ENCODE results near the gene TMED3. TPM values are rescaled to one million over a fixed set of nuclear protein-coding genes. Genes with fewer than 3 reads are reported as not detected.
A peak's percentile ranks its signal among the peaks of the same experiment; 100 is the strongest.

Gene TMED3
- total RNA-seq, 2 experiments from 2014 or later: 40.1 to 41.4 TPM

- Mint-ChIP-seq H3K9me3 (no peaks in the 10 kb centered on the region), H3K27me3 (peaks cover 18% of the 10 kb centered on the region), H3K27ac (no peak overlapping the region), H3K36me3 (ENCODE audit: low read depth) (no peaks in the 10 kb centered on the region), H3K4me1 (ENCODE audit: low read depth) (peaks cover 5% of the 10 kb centered on the region), H3K4me3 (no peak overlapping the region)
- ChIA-PET POLR2A (no interaction called here), CTCF (interaction anchor here (1.2 kb wide), 1 partner anchor 10 kb away, joined by 3 read pairs; no protein-coding TSS in a partner anchor)
- intact Hi-C loops (cut with micrococcal nuclease): no loop called here
- ATAC-seq: no peak
- no peak for TF ChIP-seq CTCF (IDR thresholded peaks at IDR 0.05)
- no peak for DNase-seq
These were observed 16.8 kb upstream of the TMED3 start for GRCh38 chr15:79294075-79294474.

GRCh38 chr15:79296583-79296982, 14.3 kb upstream of the TMED3 start:
- Mint-ChIP-seq H3K27ac (no peak overlapping the region), H3K4me3 (no peak overlapping the region), H3K27me3 (peaks cover 20% of the 10 kb centered on the region), H3K4me1 (ENCODE audit: low read depth) (no peaks in the 10 kb centered on the region), H3K36me3 (ENCODE audit: low read depth) (no peaks in the 10 kb centered on the region), H3K9me3 (no peaks in the 10 kb centered on the region)
- POLR2A ChIA-PET: no interaction called here
- no peak for TF ChIP-seq CTCF (IDR thresholded peaks at IDR 0.05)
- ATAC-seq (no peak), DNase-seq (peak; percentile 19)
- intact Hi-C loops (cut with micrococcal nuclease): no loop called here
- CTCF ChIA-PET: interaction anchor here (0.9 to 1.2 kb wide), 5 partner anchors 10 to 112 kb away, joined by 3 to 4 read pairs (median 4); no protein-coding TSS in a partner anchor

- POLR2A ChIA-PET: no interaction called here
- peaks cover 31% of the 10 kb centered on the region for H3K27me3 Mint-ChIP-seq
- no peak overlapping the region for H3K4me3 Mint-ChIP-seq
These were observed 11.6 kb upstream of the TMED3 start for GRCh38 chr15:79299126-79299840.

GRCh38 chr15:79299841-79300235, 11.1 kb upstream of the TMED3 start:
- Mint-ChIP-seq H3K4me3 (no peak overlapping the region), H3K4me1 (ENCODE audit: low read depth) (no peaks in the 10 kb centered on the region), H3K36me3 (ENCODE audit: low read depth) (no peaks in the 10 kb centered on the region), H3K9me3 (no peaks in the 10 kb centered on the region), H3K27ac (no peak overlapping the region), H3K27me3 (peaks cover 36% of the 10 kb centered on the region)
- intact Hi-C loops (cut with micrococcal nuclease): no loop called here
- CTCF ChIA-PET: interaction anchor here (2.6 kb wide), 1 partner anchor 11 kb away, joined by 5 read pairs; the partner anchor contains the start of gene TMED3
- DNase-seq (no peak), ATAC-seq (no peak)
- no peak for TF ChIP-seq CTCF (IDR thresholded peaks at IDR 0.05)
- POLR2A ChIA-PET: no interaction called here

More at GRCh38 chr15:79299126-79299840, 11.6 kb upstream of the TMED3 start:
- Mint-ChIP-seq H3K36me3 (ENCODE audit: low read depth) (no peaks in the 10 kb centered on the region), H3K27ac (no peak overlapping the region), H3K9me3 (no peaks in the 10 kb centered on the region), H3K4me1 (ENCODE audit: low read depth) (no peaks in the 10 kb centered on the region)
- intact Hi-C loops (cut with micrococcal nuclease): no loop called here
- CTCF ChIA-PET: interaction anchor here (2.6 kb wide), 1 partner anchor 11 kb away, joined by 5 read pairs; the partner anchor contains the start of gene TMED3
- ATAC-seq (no peak), DNase-seq (no peak)
- no peak for TF ChIP-seq CTCF (IDR thresholded peaks at IDR 0.05)

DNA sequence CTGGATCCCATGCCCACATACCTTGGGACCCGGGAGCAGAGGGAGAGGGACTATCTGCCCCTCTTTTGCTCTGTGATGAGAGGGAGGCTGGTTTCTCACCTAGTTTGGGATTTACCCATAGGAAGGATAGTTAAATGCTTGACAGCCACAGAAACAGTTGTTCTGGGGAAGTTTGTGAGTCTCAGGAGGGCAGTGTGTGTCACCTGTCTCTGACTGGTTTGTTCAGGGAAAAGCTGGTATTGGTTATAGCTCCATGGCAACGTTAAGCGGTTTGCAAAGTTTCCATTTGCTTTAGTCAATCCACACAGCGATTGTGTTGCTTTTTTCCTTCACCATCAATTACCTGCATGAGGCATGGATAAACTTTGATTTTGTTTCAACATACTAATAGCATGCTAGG, 3.7 kb upstream of the TMED3 start:
- TF ChIP-seq CTCF (IDR thresholded peaks at IDR 0.05): no peak
- Mint-ChIP-seq H3K27ac (no peak overlapping the region), H3K9me3 (no peaks in the 10 kb centered on the region), H3K4me1 (ENCODE audit: low read depth) (peaks cover 20% of the 10 kb centered on the region), H3K4me3 (no peak overlapping the region), H3K27me3 (peaks cover 28% of the 10 kb centered on the region), H3K36me3 (ENCODE audit: low read depth) (peaks cover 4% of the 10 kb centered on the region)
- intact Hi-C loops (cut with micrococcal nuclease): no loop called here
- peak; percentile 14 for DNase-seq
- ChIA-PET CTCF (interaction anchor here (0.9 kb wide), 1 partner anchor 33 kb away, joined by 4 read pairs; no protein-coding TSS in a partner anchor), POLR2A (no interaction called here)
- ATAC-seq: no peak

Measured in activated CD8-positive, alpha-beta T cell treated with anti-CD3 and anti-CD28 coated beads for 36 hours (primary cell).